DND-41 (cell line): Measurements from ENCODE around the gene LCNL1.

Experiments used
- ATAC-seq: fragments of 200-7000 bp; cut with Tn5 transposase; 3 replicates; pipeline ENCODE4 v1.9.1; 2021; ENCODE audit warnings: low read depth; ENCODE audit not compliant: insufficient read depth
- DNase-seq: peaks from one replicate; pipeline ENCODE4 v3.0.0-alpha.2; 2020
- H2AFZ ChIP-seq: 2 replicates; pipeline ENCODE4 v1.6.0; 2012; ENCODE audit warnings: low read depth, low read length
- H3K27ac ChIP-seq: 2 replicates; pipeline ENCODE4 v1.5.1; 2012; ENCODE audit warnings: low read length, inconsistent platforms
- H3K27me3 ChIP-seq: fragments of 200-600 bp; sonication (generic); 2 replicates; pipeline ENCODE4 v1.6.0; 2012; ENCODE audit warnings: low read length, mild to moderate bottlenecking, inconsistent platforms; ENCODE audit not compliant: insufficient read depth, poor library complexity
- H3K36me3 ChIP-seq: 2 replicates; pipeline ENCODE4 v1.5.1; 2012; ENCODE audit warnings: low read length, inconsistent platforms; ENCODE audit not compliant: insufficient read depth
- H3K4me1 ChIP-seq: 2 replicates; pipeline ENCODE4 v1.5.1; 2012; ENCODE audit warnings: mild to moderate bottlenecking, low read length; ENCODE audit not compliant: insufficient read depth
- H3K4me2 ChIP-seq: 2 replicates; pipeline ENCODE4 v1.6.0; 2012; ENCODE audit warnings: mild to moderate bottlenecking, moderate library complexity, low read length, inconsistent platforms; ENCODE audit not compliant: insufficient read depth
- H3K4me3 ChIP-seq, 2 experiments: fragments of 200-600 bp in 1 of 2; shearing (Covaris generic) in 1 of 2; 2 replicates each; pipeline ENCODE4 v1.5.1; 2012 to 2016; ENCODE audit warnings: inconsistent platforms in 2 of 2, low read length in 2 of 2, mild to moderate bottlenecking in 2 of 2, low read depth in 1 of 2, moderate library complexity in 1 of 2
- H3K79me2 ChIP-seq: 2 replicates; pipeline ENCODE4 v1.6.0; 2012; ENCODE audit warnings: low read length, inconsistent platforms; ENCODE audit not compliant: insufficient read depth
- H3K9ac ChIP-seq: 2 replicates; pipeline ENCODE4 v1.6.0; 2012; ENCODE audit warnings: low read depth, mild to moderate bottlenecking, inconsistent platforms, low read length, moderate library complexity
- H3K9me3 ChIP-seq: 2 replicates; pipeline ENCODE4 v1.5.1; 2012; ENCODE audit warnings: low read length, moderate library complexity, mild to moderate bottlenecking, inconsistent platforms; ENCODE audit not compliant: insufficient read depth, severe bottlenecking
- H4K20me1 ChIP-seq: 2 replicates; pipeline ENCODE4 v1.6.0; 2012; ENCODE audit warnings: low read length; ENCODE audit not compliant: insufficient read depth
- EZH2 ChIP-seq: IDR thresholded peaks from 3 replicates; pipeline ENCODE4 v1.6.1; 2012; ENCODE audit warnings: borderline replicate concordance, low read depth, mild to moderate bottlenecking, moderate library complexity, low read length, inconsistent platforms; ENCODE audit not compliant: severe bottlenecking
- TF ChIP-seq, protein P1 (sequence below): IDR thresholded peaks from 2 replicates; pipeline ENCODE4 v1.5.1; 2012; ENCODE audit warnings: borderline replicate concordance, low read length, moderate library complexity, mild to moderate bottlenecking; ENCODE audit not compliant: poor library complexity, severe bottlenecking; ENCODE audit errors: extremely low read depth

Gene LCNL1

DNA sequence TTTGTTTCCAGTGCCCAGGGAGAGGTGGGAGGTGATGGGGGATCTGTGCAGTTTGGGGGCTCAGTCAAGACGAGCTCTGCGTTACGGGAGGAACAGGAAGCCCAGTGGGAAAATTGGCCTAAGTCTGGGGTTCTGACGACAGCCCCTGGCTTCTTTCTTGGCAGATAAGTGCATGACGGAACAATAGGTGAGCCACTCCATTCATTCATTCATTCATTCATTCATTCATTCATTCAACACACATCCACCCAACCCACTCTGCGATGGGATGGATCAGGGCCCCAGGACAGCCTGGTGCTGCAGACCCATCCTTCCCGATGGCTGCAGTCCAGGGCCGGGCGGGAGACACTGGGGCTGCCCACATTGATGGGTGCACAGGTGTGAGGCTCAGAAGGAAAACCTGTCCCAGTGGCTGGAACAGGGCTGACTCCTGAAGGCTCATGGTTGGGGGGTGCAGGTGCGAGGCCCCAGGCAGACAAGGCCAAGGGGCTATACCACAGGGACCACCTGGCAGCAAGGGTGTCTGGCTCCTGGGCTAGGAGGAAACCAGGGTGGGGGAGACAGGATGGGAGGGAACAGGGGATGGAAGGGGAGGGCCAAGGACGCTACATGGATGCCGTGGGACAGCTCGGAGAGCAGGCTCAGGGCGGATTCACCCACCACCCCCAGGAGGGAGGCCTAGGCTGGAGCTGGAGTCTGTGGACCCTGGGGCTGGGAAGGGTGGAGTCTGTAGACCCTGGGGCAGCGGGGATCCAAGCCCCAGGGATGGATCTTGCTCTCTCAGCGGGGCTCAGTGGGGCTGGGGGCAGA, 1.9 kb upstream of the LCNL1 start:
- Histone ChIP-seq H3K9ac (no peak overlapping the region), H2AFZ (no peak overlapping the region), H3K4me1 (no peaks in the 10 kb centered on the region), H3K27ac (no peak overlapping the region), H4K20me1 (no peaks in the 10 kb centered on the region), H3K79me2 (no peaks in the 10 kb centered on the region), H3K4me3 (no peak overlapping the region), H3K4me2 (no peak overlapping the region), H3K27me3 (no peaks in the 10 kb centered on the region), H3K36me3 (no peaks in the 10 kb centered on the region), H3K9me3 (no peaks in the 10 kb centered on the region)
- TF ChIP-seq, protein P1, sequence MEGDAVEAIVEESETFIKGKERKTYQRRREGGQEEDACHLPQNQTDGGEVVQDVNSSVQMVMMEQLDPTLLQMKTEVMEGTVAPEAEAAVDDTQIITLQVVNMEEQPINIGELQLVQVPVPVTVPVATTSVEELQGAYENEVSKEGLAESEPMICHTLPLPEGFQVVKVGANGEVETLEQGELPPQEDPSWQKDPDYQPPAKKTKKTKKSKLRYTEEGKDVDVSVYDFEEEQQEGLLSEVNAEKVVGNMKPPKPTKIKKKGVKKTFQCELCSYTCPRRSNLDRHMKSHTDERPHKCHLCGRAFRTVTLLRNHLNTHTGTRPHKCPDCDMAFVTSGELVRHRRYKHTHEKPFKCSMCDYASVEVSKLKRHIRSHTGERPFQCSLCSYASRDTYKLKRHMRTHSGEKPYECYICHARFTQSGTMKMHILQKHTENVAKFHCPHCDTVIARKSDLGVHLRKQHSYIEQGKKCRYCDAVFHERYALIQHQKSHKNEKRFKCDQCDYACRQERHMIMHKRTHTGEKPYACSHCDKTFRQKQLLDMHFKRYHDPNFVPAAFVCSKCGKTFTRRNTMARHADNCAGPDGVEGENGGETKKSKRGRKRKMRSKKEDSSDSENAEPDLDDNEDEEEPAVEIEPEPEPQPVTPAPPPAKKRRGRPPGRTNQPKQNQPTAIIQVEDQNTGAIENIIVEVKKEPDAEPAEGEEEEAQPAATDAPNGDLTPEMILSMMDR = no peak
- TF ChIP-seq EZH2 = no peak
- ATAC-seq = no peak
- no peak for DNase-seq

GRCh38 chr9:136981588-136982231, 1.1 kb upstream of the LCNL1 start:
- H3K4me3 ChIP-seq = no peak overlapping the region
- H3K9me3 ChIP-seq = no peaks in the 10 kb centered on the region
- H4K20me1 ChIP-seq = no peaks in the 10 kb centered on the region
- no peak for TF ChIP-seq EZH2
- TF ChIP-seq, protein P1 = no peak
- ATAC-seq = no peak
- no peak overlapping the region for H3K27ac ChIP-seq
- H3K9ac ChIP-seq = no peak overlapping the region
- H3K4me1 ChIP-seq = no peaks in the 10 kb centered on the region
- no peak overlapping the region for H2AFZ ChIP-seq
- H3K27me3 ChIP-seq = no peaks in the 10 kb centered on the region
- H3K36me3 ChIP-seq = no peaks in the 10 kb centered on the region
- no peak overlapping the region for H3K4me2 ChIP-seq
- H3K79me2 ChIP-seq = no peaks in the 10 kb centered on the region
- DNase-seq = no peak

DNA sequence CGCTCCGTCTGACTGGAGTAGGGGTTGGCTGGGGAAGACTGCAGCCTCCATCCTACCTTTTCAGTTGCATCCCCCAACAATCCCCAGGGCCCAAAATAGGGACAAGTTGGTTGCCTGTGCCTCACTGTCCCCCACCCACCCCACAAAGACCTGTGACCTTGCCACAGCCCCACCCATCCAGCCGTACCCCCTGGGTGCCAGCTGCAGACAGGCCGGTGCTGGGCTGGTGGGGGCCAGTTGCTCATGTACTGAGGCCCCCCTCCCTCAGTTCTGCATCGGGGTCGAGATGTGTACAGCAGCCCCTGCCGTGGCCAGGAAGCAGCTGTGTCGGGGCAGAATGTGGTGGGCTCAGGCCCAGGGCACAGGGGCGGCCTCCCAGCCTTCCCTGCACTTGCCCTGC, 374 bp downstream of the LCNL1 start:
- no peak overlapping the region for H3K4me3 ChIP-seq
- H3K4me1 ChIP-seq = no peaks in the 10 kb centered on the region
- no peak overlapping the region for H3K4me2 ChIP-seq
- no peak overlapping the region for H3K27ac ChIP-seq
- ATAC-seq = no peak
- no peak overlapping the region for H3K9ac ChIP-seq
- H3K79me2 ChIP-seq = no peaks in the 10 kb centered on the region
- H3K9me3 ChIP-seq = no peaks in the 10 kb centered on the region
- H3K27me3 ChIP-seq = no peaks in the 10 kb centered on the region
- H3K36me3 ChIP-seq = no peaks in the 10 kb centered on the region
- H4K20me1 ChIP-seq = no peaks in the 10 kb centered on the region
- no peak overlapping the region for H2AFZ ChIP-seq
- DNase-seq = no peak
- no peak for TF ChIP-seq EZH2
- TF ChIP-seq, protein P1 = no peak
